Measurements from ENCODE around the gene CPO.

- TF ChIP-seq CTCF (IDR thresholded peaks at IDR 0.05) (no peak), POLR2AphosphoS5 (IDR thresholded peaks at IDR 0.05; ENCODE audit: insufficient read depth in 1 of 2, low read depth in 1 of 2) (no peak)
Observed at GRCh38 chr2:206987810-206988209, 48.5 kb downstream of the CPO start.

Data from vagina (tissue), 2 donors.